ENCODE data around the gene USP50.
"Not testable (repeated sequence)": the region's sequence is repeated elsewhere in the genome, so short reads cannot be mapped to it uniquely, and the experiment has no call there.

The USP50 gene

DNA sequence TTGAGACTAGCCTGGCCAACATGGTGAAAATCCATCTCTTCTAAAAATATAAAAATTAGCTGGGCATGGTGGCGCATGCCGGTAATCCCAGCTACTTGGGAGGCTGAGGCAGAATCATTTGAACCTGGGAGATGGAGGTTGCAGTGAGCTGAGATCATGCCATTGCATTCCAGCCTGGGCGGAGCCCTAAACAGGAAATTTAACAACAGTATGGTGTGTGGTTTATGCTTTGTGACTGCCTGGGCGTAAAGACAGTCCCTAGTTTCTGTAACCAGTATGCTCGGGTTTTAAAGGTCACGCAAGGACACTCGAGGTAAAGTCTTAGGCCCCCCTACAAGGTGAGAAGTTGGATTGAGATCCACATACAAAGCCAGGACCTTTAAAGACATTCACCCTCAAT is 43.3 kb downstream of the USP50 start:
- no peak for DNase-seq (ENCODE audit: low read depth)

DNA sequence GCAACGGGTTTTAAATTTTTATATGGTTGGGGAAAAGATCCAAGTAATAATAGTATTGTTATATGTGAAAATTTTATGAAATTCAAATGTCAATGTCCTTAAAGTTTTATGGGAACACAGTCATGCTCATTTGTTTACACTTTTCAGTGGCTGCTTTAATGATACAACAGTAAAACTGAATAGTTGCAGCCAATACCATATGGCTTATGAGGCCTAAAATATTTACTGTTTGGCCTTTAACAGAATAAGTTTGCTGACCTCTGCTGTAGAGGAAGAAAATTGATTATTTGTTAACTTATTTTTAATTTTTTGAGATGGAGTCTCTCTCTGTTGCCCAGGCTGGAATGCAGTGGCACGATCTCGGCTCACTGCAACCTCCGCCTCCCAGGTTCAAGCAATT is 44.7 kb downstream of the USP50 start:
- no peak for DNase-seq (ENCODE audit: low read depth)

DNA sequence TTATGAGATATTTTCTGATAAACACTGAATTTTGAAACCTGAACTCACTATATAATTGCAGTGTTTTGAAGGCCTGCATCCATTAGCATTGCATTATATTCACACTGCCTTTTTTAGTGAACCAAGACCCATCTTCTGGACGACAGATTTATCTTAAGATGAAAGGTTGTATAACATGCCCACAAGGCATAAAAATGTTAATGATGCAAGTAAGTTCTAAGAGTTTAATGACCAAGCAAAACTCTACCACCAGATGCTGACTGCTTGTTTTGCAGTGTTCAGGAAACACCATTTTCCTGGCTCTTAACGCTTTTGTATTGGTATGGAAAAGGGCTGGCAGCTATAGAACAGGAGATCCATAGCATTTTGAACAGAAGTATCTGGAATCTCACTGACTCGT is 46.1 kb downstream of the USP50 start:
- no peak for DNase-seq (ENCODE audit: low read depth)

DNA sequence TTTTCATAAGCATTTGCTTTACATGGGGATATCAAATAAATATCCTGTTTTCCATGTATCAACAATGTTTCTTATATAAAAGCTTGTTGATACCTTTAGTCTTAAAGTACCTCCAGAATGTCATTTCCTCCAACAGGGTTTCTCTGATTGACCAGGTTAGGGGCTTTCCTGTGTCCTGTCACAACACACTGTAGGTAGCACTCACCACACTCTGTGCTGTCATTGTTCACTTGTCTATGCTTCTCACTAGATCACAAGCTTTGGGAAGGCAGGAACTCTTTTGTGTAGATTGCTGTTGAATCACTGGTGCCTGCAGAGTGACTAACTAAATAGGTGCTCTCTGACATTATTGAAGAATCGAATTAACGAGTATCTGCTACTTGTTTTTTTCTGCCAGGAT is 49.8 kb downstream of the USP50 start:
- DNase-seq (ENCODE audit: low read depth) = no peak

DNA sequence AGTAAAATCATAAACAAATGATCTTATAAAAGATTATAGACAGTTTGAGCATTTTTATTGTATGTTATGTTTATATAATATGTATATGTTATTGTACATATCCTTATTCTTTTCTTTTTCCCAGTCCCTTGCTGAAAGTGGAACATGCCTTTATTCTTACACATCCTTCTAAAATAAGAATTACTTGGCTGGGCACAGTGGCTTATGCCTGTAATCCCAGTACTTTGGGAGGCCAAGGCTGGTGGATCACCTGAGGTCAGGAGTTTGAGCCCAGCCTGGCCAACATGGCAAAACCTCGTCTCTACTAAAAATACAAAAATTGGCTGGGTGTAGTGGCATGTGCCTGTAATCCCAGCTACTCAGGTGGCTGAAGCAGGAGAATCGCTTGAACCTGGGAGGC is 51.9 kb downstream of the USP50 start:
- DNase-seq (ENCODE audit: low read depth) = not testable (repeated sequence)

GRCh38 chr15:50493625-50494024 is 52.8 kb downstream of the USP50 start:
- DNase-seq (ENCODE audit: low read depth) = no peak

DNA sequence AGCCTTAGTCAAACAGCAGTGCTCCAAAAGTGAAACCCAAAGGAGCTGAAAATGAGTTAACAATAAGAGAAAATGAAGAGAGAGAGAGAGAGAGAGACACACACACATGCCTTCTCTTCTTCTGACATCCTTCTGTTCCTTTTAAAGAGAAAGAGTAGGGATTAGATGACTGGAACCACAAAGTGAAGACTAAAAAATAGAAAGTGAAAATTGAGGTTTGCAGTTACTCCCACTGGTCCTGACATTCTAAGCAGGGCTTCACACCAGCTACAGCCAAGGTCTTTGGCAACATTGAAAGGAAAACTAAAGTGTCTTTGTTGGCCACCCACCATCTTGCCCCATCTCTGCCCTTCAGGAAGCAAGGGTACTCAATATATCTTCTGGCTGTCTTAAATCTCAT is 59.2 kb downstream of the USP50 start:
- DNase-seq (ENCODE audit: low read depth) = no peak

DNA sequence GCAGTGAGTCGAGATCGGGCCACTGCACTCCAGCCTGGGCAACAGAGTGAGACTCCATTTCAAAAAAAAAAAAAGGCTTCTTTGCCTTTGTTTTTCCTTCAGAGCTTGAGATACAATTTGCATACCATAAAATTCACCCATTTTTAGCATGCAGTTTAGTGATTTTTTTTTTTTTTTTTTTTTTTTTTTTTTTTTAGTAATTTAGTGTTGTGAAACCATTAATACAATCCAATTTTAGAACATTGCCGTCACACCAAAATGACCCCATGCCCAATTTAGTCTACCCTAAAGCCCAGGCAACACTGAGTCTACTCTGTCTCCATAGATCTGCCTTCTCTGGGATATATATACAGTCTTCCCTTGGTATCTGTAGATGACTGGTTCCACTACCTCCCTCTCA is 61.1 kb downstream of the USP50 start:
- no peak for DNase-seq (ENCODE audit: low read depth)

DNA sequence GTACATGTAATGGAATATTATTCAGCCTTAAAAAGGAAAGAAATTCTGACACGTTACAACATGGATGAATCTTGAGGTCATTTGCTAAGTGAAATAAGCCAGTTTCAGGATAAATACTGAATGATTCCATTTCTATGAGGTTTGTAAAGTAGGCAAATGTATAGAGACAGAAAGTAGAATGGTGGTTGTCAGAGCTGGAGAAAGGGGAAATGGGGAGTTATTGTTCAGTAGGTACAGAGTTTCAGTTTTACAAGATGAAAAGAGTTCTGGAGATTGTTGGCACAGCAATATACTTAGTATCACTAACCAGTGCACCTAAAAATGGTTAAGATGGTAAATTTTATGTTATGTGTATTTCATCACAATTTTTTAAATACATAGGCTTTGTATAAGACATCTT is 61.7 kb downstream of the USP50 start:
- DNase-seq (ENCODE audit: low read depth) = no peak

GRCh38 chr15:50476143-50476542 is 70.3 kb downstream of the USP50 start:
- DNase-seq (ENCODE audit: low read depth) = no peak

- DNase-seq (ENCODE audit: low read depth) = no peak
Measured at GRCh38 chr15:50471072-50471471, 75.4 kb downstream of the USP50 start.

- no peak for DNase-seq (ENCODE audit: low read depth)
Measured at GRCh38 chr15:50463423-50464358, 82.8 kb downstream of the USP50 start.

DNA sequence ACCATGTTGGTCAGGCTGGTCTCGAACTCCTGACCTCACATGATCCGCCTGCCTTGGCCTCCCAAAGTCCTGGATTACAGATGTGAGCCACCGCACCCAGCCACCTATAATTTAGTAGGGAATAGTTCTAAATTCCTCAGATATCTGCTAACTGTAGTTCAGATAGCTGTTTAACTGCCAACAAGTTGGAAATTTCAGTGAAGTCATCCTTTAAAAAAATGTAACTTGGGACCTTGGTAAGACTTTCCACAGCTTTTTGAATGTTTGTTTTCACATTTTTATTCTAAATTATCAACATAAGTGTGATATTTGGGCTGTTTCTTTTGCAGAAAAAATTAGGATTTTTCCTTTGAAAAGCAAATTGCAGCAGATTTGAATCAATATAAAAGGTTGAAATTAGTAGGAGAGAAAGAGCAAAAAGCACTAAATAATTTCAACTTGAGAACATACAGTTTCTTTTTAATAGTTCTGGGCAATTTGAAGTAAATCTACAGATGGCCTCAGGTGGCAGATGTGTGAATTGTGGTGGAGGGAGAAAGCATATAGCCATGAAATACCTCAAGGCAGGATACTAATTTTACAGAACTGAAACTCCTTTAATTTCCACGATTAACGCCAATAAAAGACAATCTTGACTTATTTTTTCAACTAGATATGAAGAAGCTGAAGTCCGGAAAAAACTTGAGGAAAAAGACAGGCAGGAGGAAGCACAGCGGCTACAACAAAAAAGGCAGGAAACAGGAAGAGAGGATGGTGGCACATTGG is 87.9 kb downstream of the USP50 start:
- DNase-seq (ENCODE audit: low read depth) = no peak

- no peak for DNase-seq (ENCODE audit: low read depth)
Measured at GRCh38 chr15:50452927-50453326, 93.5 kb downstream of the USP50 start.
